Measurements from ENCODE around the gene SORCS2.
A peak's percentile ranks its signal among the peaks of the same experiment; 100 is the strongest.

The SORCS2 gene

DNA sequence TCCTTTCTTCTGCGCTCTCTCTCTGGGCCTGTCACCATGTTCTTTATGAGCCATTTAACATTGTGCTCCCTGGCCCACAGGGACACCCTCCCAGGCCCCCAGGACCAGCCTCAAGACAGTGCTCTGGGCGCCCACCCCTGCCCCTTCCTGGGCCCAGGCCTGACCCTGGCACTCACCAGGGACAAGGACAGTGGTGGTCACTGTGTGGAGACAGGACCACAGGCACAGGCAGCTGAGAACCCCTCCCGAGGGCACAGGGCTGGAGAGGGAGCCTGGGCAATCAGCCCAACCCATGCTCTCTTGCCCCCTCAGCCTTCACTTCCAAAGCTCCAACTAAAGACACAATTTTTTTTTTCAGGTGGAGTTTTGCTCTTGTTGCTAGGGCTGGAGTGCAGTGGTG lies 460.6 kb downstream of the SORCS2 start:
- H3K27ac ChIP-seq (ENCODE audit: low read depth, low read length), result no peak overlapping the region
- H3K4me3 ChIP-seq (ENCODE audit: low read depth, low read length), result no peak overlapping the region
- no peak overlapping the region for H3K9ac ChIP-seq (ENCODE audit: low read depth, low read length)
- H3K9me3 ChIP-seq (ENCODE audit: control insufficient read depth, insufficient read depth, low read length), result no peaks in the 10 kb centered on the region
- no peaks in the 10 kb centered on the region for H3K36me3 ChIP-seq (ENCODE audit: control insufficient read depth, insufficient read depth, low read length)
- peaks cover 15% of the 10 kb centered on the region for H3K4me1 ChIP-seq (ENCODE audit: control insufficient read depth, insufficient read depth, low read length)
- no peaks in the 10 kb centered on the region for H3K27me3 ChIP-seq (ENCODE audit: control insufficient read depth, insufficient read depth, low read length)

DNA sequence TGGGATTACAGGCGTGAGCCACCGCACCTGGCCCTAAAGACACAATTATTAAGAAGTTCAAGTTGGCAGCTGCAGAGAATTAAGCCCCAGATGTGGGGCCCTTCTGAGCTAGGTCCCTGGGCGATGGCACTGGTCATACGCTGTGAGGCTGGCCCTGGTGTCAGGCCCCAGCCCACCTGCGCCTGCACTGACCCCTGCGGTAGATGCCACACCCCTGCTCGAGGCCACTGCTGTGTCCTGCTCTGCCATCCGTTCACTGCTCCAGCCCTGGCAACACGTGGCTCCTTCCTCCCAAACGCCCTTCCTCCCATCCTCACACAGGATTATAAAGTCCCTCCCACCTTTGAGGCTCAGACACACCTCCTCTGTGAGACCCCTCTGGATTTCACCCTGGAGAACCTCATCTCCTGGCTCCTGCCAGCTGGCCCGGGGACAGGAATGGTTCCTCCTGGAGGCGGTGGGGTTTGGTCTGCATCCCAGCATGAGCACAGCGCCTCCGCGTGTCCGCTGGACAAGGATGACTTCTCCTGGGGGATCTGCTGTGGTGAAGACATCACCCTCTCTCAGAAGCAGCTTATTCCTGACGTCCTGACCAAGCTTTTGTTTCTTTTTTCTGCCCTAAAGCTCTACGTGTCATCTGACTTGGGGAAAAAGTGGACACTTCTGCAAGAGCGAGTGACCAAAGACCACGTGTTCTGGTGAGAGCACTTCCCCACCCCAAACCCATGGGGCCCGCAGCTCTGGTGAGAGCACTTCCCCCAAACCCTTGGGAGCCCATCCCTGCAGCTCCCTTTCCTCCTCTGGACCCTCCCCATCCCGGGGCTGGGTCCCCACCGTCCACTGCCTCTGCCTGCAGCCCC lies 461.4 kb downstream of the SORCS2 start:
- Histone ChIP-seq H3K4me3 (ENCODE audit: low read depth, low read length) (no peak overlapping the region), H3K36me3 (ENCODE audit: control insufficient read depth, insufficient read depth, low read length) (no peaks in the 10 kb centered on the region), H3K9me3 (ENCODE audit: control insufficient read depth, insufficient read depth, low read length) (no peaks in the 10 kb centered on the region), H3K27me3 (ENCODE audit: control insufficient read depth, insufficient read depth, low read length) (no peaks in the 10 kb centered on the region), H3K9ac (ENCODE audit: low read depth, low read length) (no peak overlapping the region), H3K4me1 (ENCODE audit: control insufficient read depth, insufficient read depth, low read length) (peaks cover 15% of the 10 kb centered on the region), H3K27ac (ENCODE audit: low read depth, low read length) (no peak overlapping the region)

GRCh38 chr4:7654550-7655445 lies 462.5 kb downstream of the SORCS2 start:
- H3K27ac ChIP-seq (ENCODE audit: low read depth, low read length), result peak overlapping the region; percentile 33

DNA sequence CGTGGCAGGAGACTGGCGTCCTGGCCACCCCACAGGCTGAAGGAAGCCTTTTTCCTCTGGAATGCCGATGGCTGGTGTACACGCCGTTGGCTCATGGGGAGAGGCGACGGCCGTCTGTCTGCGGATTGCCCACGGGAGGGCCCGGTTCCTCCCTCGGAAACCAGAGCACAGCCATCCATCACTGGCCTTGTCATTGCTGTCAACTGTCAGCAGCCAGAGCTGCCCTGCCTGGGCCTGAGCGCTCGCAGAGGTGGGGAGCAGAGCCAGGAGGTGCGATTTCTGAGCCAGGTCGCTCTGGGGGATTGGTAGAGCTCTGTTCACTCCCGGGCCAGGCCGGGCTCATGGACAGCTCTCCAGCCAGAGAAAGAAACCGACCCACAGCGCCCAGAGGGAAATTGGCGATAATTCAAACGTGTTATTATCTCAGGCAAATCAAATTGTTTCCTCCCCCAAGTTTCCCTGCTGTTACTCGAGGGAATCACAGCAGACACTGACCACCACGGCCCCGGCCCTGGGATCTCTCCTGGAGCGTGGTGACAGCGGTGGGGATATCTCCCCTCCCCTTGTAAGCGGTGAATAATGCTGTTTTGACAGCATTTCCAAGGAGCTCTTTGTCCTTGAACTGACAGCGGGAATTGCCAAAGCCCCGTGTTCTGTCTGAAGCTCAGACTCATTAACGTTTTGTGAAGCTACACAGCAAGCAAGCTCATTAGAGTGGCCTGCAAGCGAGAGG lies 463.3 kb downstream of the SORCS2 start:
- Histone ChIP-seq H3K36me3 (ENCODE audit: control insufficient read depth, insufficient read depth, low read length) (no peaks in the 10 kb centered on the region), H3K4me1 (ENCODE audit: control insufficient read depth, insufficient read depth, low read length) (peaks cover 15% of the 10 kb centered on the region), H3K4me3 (ENCODE audit: low read depth, low read length) (no peak overlapping the region), H3K27ac (ENCODE audit: low read depth, low read length) (peak overlapping the region; percentile 33), H3K27me3 (ENCODE audit: control insufficient read depth, insufficient read depth, low read length) (no peaks in the 10 kb centered on the region), H3K9ac (ENCODE audit: low read depth, low read length) (no peak overlapping the region), H3K9me3 (ENCODE audit: control insufficient read depth, insufficient read depth, low read length) (no peaks in the 10 kb centered on the region)

More at GRCh38 chr4:7654550-7655445, 462.5 kb downstream of the SORCS2 start:
- no peak overlapping the region for H3K9ac ChIP-seq (ENCODE audit: low read depth, low read length)
- no peaks in the 10 kb centered on the region for H3K36me3 ChIP-seq (ENCODE audit: control insufficient read depth, insufficient read depth, low read length)
- no peaks in the 10 kb centered on the region for H3K9me3 ChIP-seq (ENCODE audit: control insufficient read depth, insufficient read depth, low read length)
- H3K27me3 ChIP-seq (ENCODE audit: control insufficient read depth, insufficient read depth, low read length), result no peaks in the 10 kb centered on the region
- H3K4me3 ChIP-seq (ENCODE audit: low read depth, low read length), result no peak overlapping the region
- H3K4me1 ChIP-seq (ENCODE audit: control insufficient read depth, insufficient read depth, low read length), result peaks cover 15% of the 10 kb centered on the region

DNA sequence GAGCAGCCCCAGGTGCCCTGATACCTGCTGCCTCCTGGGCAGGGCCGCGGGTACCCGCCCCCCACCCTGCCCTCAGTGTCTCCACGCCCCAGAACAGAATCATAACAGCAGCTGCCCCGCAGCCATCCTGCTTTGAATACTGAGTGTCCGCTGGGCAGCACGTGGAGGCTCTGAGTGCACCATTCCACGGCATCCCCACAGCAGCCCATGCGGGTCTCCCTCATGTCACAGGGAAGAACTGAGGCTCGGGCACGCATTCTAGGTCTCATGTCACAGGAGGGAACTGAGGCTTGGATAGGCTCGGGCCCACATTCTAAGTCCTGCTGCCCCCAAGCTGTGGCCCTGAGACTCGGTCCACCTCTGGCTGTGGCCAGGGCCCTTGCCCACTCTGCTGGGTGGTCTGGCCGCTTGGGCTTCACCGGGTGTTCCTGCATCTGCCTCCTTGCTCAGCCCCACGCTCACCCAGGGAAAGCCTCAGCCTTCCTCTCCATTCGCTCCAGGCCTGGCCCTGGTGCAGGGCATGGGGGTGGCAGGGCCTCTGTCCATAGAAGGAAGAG lies 464.0 kb downstream of the SORCS2 start:
- H3K9me3 ChIP-seq (ENCODE audit: control insufficient read depth, insufficient read depth, low read length), result no peaks in the 10 kb centered on the region
- H3K27ac ChIP-seq (ENCODE audit: low read depth, low read length), result no peak overlapping the region
- H3K27me3 ChIP-seq (ENCODE audit: control insufficient read depth, insufficient read depth, low read length), result no peaks in the 10 kb centered on the region
- no peak overlapping the region for H3K4me3 ChIP-seq (ENCODE audit: low read depth, low read length)
- H3K4me1 ChIP-seq (ENCODE audit: control insufficient read depth, insufficient read depth, low read length), result peaks cover 9% of the 10 kb centered on the region
- H3K36me3 ChIP-seq (ENCODE audit: control insufficient read depth, insufficient read depth, low read length), result no peaks in the 10 kb centered on the region
- no peak overlapping the region for H3K9ac ChIP-seq (ENCODE audit: low read depth, low read length)

- Histone ChIP-seq H3K4me3 (ENCODE audit: low read depth, low read length) (no peak overlapping the region), H3K9ac (ENCODE audit: low read depth, low read length) (no peak overlapping the region), H3K27ac (ENCODE audit: low read depth, low read length) (no peak overlapping the region), H3K4me1 (ENCODE audit: control insufficient read depth, insufficient read depth, low read length) (peaks cover 3% of the 10 kb centered on the region; the same call in 1 of the 2 replicates), H3K27me3 (ENCODE audit: control insufficient read depth, insufficient read depth, low read length) (no peaks in the 10 kb centered on the region), H3K36me3 (ENCODE audit: control insufficient read depth, insufficient read depth, low read length) (no peaks in the 10 kb centered on the region), H3K9me3 (ENCODE audit: control insufficient read depth, insufficient read depth, low read length) (no peaks in the 10 kb centered on the region)
These were observed 465.4 kb downstream of the SORCS2 start for GRCh38 chr4:7657545-7658297.

DNA sequence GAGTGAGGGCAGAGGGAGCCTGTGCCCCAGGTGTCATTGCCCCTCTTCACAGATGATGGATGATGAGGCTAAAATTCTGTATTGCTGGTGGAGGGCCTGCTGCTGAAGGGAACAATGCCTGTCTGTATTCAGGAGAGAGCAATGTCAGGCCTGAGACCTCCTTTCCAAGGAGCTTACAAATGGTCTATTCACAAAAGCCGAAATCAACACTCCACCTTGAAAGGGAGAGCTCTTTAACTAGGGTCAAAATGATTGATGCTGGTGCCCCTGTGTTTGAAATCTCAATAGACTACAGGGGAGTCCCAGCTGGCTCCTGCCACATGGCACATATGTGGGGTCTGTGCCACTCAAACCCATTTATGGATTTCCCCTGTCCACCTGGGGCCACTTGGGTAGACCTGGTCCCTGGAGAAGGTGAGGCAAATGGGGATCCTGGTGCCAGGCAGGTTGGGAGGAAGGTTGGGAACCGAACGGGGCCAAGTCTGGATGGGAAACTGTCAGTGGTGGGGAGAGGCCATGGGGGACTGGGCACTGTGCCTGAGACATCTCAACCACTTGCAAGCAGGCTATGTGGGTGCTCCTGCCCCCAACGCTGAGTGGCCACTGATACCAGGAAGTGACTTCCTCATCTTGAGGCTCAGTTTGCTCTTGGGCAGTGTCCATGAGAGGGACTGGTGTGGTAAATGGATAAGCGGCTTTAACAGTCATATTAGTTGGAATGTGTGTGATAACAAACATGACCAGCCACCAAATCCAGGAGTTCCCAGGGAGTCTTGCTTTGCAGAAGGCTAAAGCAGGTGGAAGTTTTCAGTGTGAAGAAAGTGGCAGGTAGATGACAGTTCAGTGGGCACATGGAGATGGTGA lies 466.2 kb downstream of the SORCS2 start:
- Histone ChIP-seq H3K9ac (ENCODE audit: low read depth, low read length) (no peak overlapping the region), H3K4me1 (ENCODE audit: control insufficient read depth, insufficient read depth, low read length) (peaks cover 3% of the 10 kb centered on the region; the same call in 1 of the 2 replicates), H3K4me3 (ENCODE audit: low read depth, low read length) (no peak overlapping the region), H3K36me3 (ENCODE audit: control insufficient read depth, insufficient read depth, low read length) (no peaks in the 10 kb centered on the region), H3K9me3 (ENCODE audit: control insufficient read depth, insufficient read depth, low read length) (no peaks in the 10 kb centered on the region), H3K27ac (ENCODE audit: low read depth, low read length) (no peak overlapping the region), H3K27me3 (ENCODE audit: control insufficient read depth, insufficient read depth, low read length) (no peaks in the 10 kb centered on the region)

- H3K4me1 ChIP-seq (ENCODE audit: control insufficient read depth, insufficient read depth, low read length), result peaks cover 3% of the 10 kb centered on the region; the same call in 1 of the 2 replicates
- no peak overlapping the region for H3K27ac ChIP-seq (ENCODE audit: low read depth, low read length)
- H3K36me3 ChIP-seq (ENCODE audit: control insufficient read depth, insufficient read depth, low read length), result no peaks in the 10 kb centered on the region
These were observed 467.3 kb downstream of the SORCS2 start for GRCh38 chr4:7659429-7660175.

More at GRCh38 chr4:7659429-7660175, 467.3 kb downstream of the SORCS2 start:
- Histone ChIP-seq H3K9ac (ENCODE audit: low read depth, low read length) (no peak overlapping the region), H3K27me3 (ENCODE audit: control insufficient read depth, insufficient read depth, low read length) (no peaks in the 10 kb centered on the region), H3K4me3 (ENCODE audit: low read depth, low read length) (no peak overlapping the region), H3K9me3 (ENCODE audit: control insufficient read depth, insufficient read depth, low read length) (no peaks in the 10 kb centered on the region)

Data from HUES48 (cell line).